SW 1271 (cell line): ENCODE measurements around the gene PFKP.

Experiments
- DNase-seq, 2 experiments: peaks; one replicate each; lab custom pipeline; 2025; lab: John Stamatoyannopoulos, UW

PFKP gene

GRCh38 chr10:3116508-3117100, 49.3 kb downstream of the PFKP start:
- DNase-seq, result no peak

- no peak for DNase-seq
Observed at GRCh38 chr10:3117486-3117885, 50.1 kb downstream of the PFKP start.

- DNase-seq, result no peak
Observed at GRCh38 chr10:3118641-3119091, 51.3 kb downstream of the PFKP start.

- DNase-seq, result peak in 1 of 2 experiments; percentile 11
Observed at GRCh38 chr10:3119796-3120459, 52.6 kb downstream of the PFKP start.

- DNase-seq, result no peak
Observed at GRCh38 chr10:3122034-3122433, 54.7 kb downstream of the PFKP start.

- no peak for DNase-seq
Observed at GRCh38 chr10:3122486-3123205, 55.3 kb downstream of the PFKP start.

GRCh38 chr10:3123571-3124411, 56.4 kb downstream of the PFKP start:
- no peak for DNase-seq

- DNase-seq, result no peak
Observed at GRCh38 chr10:3124412-3125175, 57.2 kb downstream of the PFKP start.

GRCh38 chr10:3125527-3126170, 58.3 kb downstream of the PFKP start:
- DNase-seq, result no peak

- DNase-seq, result no peak
Observed at GRCh38 chr10:3126249-3126648, 58.9 kb downstream of the PFKP start.

- no peak for DNase-seq
Observed at GRCh38 chr10:3126741-3127346, 59.5 kb downstream of the PFKP start.

- no peak for DNase-seq
Observed at GRCh38 chr10:3127921-3128320, 60.6 kb downstream of the PFKP start.

GRCh38 chr10:3128379-3129130, 61.2 kb downstream of the PFKP start:
- DNase-seq, result no peak

GRCh38 chr10:3129581-3130340, 62.4 kb downstream of the PFKP start:
- DNase-seq, result no peak

- DNase-seq, result no peak
Observed at GRCh38 chr10:3131098-3131497, 63.8 kb downstream of the PFKP start.

GRCh38 chr10:3132036-3133025, 65.0 kb downstream of the PFKP start:
- DNase-seq, result no peak

- no peak for DNase-seq
Observed at GRCh38 chr10:3133948-3134347, 66.6 kb downstream of the PFKP start.

GRCh38 chr10:3135006-3135405, 67.7 kb downstream of the PFKP start:
- DNase-seq, result no peak
